HG03095 (cell line): Measurements from ENCODE around the gene PCID2.
"Not testable (repeated sequence)": the region's sequence is repeated elsewhere in the genome, so short reads cannot be mapped to it uniquely, and the experiment has no call there.

ENCODE experiments used
- ATAC-seq: cut with Tn5 transposase; IDR thresholded peaks from one replicate; pipeline ENCODE4 v1.9.1; 2021; ENCODE audit warnings: moderate library complexity; ENCODE audit not compliant: unreplicated experiment

The PCID2 gene

GRCh38 chr13:113208421-113209335 lies at the start of gene PCID2:
Gene PCID2, minus strand, starts transcription at chr13:113208669. Its CDS starts 35 bp downstream, at chr13:113208634.
- peak; percentile 73 for ATAC-seq

- not testable (repeated sequence) for ATAC-seq
These were observed 49.4 kb upstream of the PCID2 start for GRCh38 chr13:113257908-113258307.

GRCh38 chr13:113252516-113253095 lies 44.1 kb upstream of the PCID2 start:
- ATAC-seq, result no peak

GRCh38 chr13:113245849-113246796 lies 37.7 kb upstream of the PCID2 start:
- ATAC-seq, result no peak

- no peak for ATAC-seq
These were observed 35.4 kb upstream of the PCID2 start for GRCh38 chr13:113243847-113244246.

- not testable (repeated sequence) for ATAC-seq
These were observed 33.2 kb upstream of the PCID2 start for GRCh38 chr13:113241623-113242022.

DNA sequence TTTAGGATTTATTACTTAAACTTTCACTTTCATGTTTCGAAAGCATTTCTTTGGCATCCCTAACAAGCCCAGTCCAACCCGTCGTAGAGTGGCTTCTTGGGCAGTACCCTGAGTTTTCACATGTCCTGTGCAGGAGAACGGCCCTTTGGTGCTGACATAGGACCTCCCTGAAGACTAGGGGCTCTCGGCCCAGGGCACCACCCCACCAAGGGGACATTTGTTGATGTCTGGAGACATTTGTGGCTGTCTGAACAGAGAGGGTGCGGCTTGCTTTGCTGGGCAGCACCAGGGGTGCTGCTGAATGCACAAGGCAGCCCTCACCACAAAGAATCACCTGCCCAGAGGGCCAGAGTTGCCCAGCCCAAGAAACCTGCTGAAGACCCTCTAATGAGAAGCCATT lies 31.5 kb upstream of the PCID2 start:
- no peak for ATAC-seq

DNA sequence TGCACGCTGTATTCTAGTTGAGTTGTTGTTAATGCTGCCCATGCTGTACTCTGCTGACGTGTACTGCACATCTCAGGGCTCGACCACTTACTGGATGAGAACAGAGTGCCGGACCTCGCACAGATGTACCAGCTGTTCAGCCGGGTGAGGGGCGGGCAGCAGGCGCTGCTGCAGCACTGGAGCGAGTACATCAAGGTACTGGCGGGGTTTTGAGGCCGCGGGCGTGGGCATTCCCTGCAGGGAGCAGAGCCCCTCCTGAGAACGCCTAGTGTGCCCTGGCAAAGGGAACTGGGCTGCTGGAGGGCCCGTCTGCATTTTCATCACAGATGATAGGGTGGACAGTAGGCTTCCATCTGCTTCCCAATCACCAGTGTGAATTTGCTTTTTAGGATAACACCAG lies 30.9 kb upstream of the PCID2 start:
- no peak for ATAC-seq

DNA sequence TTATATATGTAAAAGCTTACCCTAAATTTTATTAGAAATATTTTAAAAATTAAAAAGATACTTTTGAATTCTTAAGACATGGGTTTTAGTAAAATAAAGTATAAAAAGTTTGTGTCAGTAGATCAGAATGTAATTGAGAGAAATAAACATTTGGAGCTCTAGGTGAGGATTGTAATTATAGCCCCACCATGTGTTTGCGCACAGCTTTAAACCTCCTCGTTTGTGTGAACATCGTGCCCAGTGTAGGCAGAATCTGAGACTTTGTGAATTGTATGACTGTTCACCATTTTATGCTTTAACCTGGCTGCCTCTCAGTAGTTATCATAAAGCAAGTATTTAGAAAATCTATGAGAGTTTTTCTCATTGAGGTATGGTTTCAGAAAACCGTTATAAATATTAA lies 30.1 kb upstream of the PCID2 start:
- no peak for ATAC-seq

- ATAC-seq, result no peak
These were observed 24.6 kb upstream of the PCID2 start for GRCh38 chr13:113233101-113233500.

- ATAC-seq, result no peak
These were observed 23.9 kb upstream of the PCID2 start for GRCh38 chr13:113232208-113233003.

DNA sequence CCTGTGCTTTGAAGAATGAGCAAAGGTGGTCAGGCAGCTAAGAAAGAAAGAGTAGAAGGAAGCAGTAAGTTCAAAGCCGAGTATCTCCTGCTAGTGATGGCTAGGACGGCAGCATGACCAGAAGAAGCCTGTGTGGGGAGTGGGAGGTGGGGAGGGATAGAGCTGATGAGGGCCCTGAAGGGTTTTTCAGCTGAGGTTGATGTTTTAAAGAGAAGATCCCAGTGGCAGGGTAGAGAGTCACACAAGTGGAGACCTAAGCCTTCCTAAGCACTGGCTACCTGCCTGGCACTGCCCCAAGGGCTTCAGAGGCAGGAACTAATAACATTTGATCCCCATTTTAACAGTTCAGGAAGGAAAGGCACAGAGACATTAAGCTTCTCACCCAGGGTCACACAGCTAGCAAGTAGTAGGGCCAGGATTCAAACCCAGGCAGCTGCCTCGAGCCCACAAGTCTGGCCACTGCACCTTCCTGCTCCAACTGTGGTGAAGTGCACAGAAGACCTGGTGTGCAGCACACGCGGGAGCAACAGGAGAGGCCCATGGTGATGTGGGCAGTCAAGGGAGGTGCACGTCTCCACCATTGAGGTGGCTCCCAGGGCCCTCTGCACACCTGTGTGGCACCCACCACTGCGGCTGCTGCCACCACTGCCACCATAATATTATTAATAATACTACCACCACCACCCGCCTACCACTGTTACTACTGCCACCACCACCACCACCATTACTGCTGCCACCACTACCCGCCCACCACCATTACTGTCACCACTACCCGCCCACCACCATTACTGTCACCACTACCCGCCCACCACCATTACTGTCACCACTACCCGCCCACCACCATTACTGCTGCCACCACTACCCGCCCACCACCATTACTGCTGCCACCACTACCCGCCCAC lies 23.1 kb upstream of the PCID2 start:
- no peak for ATAC-seq

GRCh38 chr13:113229791-113230190 lies 21.3 kb upstream of the PCID2 start:
- ATAC-seq, result no peak

DNA sequence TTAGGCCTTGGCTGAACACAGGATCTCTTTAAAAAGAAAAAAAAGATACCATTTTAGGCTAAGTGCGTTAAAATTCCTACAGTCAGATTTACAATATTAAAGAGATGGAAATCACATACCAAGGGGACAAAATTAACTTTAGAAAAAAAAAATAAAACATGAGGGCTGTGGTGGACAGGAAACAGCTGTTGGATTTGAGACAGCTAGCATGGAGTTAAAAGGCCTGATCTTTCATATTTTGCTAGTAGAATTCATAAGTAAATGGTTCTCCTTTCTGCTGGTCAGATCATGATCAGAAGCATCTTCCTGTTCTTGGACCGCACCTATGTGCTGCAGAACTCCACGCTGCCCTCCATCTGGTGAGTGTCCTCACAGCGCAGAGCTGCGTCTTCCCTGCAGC lies 20.7 kb upstream of the PCID2 start:
- no peak for ATAC-seq

DNA sequence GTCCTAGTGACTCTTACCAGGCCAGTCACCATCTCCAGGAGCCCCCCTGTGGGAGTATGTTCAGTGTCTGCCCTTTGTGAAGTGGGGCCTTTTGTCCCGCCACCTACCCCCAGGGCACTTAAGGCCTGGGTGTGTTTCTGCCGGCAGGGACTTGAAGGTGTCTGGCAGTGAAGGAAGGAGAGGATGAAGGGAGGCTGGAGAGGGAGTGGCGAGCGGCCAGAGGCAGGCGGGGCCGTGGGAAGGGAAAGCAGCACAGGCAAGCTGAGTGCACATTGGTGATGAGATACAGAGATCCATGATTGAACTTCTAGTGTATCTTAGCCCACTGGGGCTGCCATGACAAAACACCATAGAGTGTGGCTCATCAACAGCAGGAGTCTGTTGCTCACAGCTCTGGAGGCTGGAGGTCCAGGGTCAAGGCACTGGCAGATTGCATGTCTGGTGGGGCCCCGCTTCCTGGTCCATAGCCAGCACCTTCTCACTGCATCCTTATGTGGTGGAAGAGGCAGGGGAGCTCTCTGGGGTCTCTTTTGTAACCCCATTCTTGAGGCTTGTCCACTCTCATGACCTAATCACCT lies 18.5 kb upstream of the PCID2 start:
- no peak for ATAC-seq

DNA sequence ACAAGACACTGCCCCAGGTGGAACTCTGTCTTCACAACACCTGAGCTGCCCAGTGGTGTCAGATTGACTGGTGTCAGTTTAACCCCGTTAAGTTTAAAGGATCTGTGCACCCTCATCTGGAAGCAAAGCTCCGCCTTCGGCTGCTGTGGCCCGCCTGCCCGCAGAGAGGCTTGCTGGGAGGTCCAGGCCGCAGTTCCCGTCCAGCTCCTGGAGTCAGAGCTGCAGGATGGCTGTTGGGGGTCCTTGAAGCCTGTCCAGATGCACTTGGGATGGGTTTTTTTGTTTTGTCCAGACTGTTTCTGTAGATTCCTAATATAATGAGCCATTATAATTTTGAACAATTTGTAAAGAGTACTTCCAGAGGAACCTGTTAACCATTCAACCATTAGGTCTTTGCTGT lies 17.0 kb upstream of the PCID2 start:
- no peak for ATAC-seq

- no peak for ATAC-seq
These were observed 16.0 kb upstream of the PCID2 start for GRCh38 chr13:113224486-113224885.

DNA sequence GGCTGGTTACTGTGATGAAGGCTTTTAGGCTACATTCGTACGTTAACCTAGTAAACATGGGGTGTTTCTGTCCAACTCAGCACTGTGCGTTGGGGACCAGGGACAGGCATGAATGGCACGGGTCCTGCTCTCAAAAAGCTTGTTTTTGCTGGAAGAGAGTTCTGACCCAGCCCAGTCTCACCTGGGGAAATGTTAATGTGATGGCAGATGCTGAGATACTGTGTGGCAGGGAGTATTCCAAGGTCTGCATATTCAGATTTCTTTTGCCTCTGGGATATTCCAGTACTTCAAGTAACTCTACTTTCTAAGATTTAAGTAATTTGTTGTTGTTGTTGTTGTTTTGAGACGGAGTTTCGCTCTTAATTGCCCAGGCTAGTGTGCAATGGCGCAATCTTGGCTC lies 14.6 kb upstream of the PCID2 start:
- no peak for ATAC-seq

DNA sequence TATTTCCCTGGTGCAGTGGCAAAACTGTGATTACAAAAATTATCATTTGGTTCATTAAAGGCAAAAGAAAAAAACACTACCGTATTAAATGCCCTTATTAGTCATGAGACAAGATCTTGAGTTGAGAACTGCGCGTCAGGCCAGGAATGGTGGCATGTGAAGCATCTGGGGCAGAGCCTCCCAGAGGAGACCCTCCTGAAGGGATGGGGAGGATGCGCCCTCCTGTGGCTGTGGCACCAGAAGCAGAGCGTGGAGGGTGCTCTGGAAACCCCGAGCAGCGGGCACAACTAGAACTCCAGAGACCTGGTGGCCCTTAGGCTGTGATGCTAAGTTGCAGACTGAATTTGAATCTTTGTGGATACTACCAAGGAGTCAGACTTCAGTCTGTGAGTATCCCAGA lies 12.4 kb upstream of the PCID2 start:
- no peak for ATAC-seq
